Endothelial cell of umbilical vein (primary cell): Measurements from ENCODE around the gene ATXN7L1. TPM values are rescaled to one million over a fixed set of nuclear protein-coding genes. Genes with fewer than 3 reads are reported as not detected.

Experiments used
- BruUV-seq: library from RNA; stranded (reverse); fragments of 400-500 nt; replicated peaks from 2 replicates; lab custom pipeline; 2021; lab: Mats Ljungman, UMichigan
- CTCF ChIA-PET: fragments of 300-600, 350-600 bp; sonication (Branson Sonifier 250); formaldehyde crosslinking; loops from one replicate; lab custom pipeline; 2021; ENCODE audit warnings: antibody characterized with exemption, inconsistent platforms; lab: Charles Lee
- POLR2A ChIA-PET: fragments of 300-600, 350-600 bp; sonication (Branson Sonifier 250); formaldehyde crosslinking; loops from one replicate; lab custom pipeline; 2021; ENCODE audit warnings: antibody characterized with exemption, inconsistent platforms; lab: Charles Lee
- DNase-seq: peaks from one replicate; pipeline ENCODE4 v3.0.0-alpha.2; 2011; ENCODE audit warnings: low read depth, low spot score
- FAIRE-seq: peaks from 2 replicates; lab custom pipeline; 2011; peaks lifted over from hg19 to GRCh38; lab: Jason Lieb, UNC
- H2AFZ ChIP-seq: 2 replicates; pipeline ENCODE4 v1.6.0; 2012; ENCODE audit warnings: low read depth, low read length, control low read depth, inconsistent platforms
- H3K27ac ChIP-seq: 2 replicates; pipeline ENCODE4 v1.5.1; 2011; ENCODE audit warnings: low read depth, mild to moderate bottlenecking, control low read depth, low read length, moderate library complexity; ENCODE audit not compliant: insufficient read depth
- H3K27me3 ChIP-seq, 2 experiments: 2 replicates each; pipeline versions ENCODE4 v1.6.0 to v1.6.1; 2011; ENCODE audit warnings: low read length in 2 of 2, mixed read lengths in 1 of 2; ENCODE audit not compliant: control insufficient read depth in 2 of 2, insufficient read depth in 2 of 2
- H3K36me3 ChIP-seq, 2 experiments: 2 replicates in 1 of 2; 3 replicates in 1 of 2; pipeline ENCODE4 v1.5.1; 2011; ENCODE audit warnings: low read length in 2 of 2, mild to moderate bottlenecking in 1 of 2, moderate library complexity in 1 of 2; ENCODE audit not compliant: control insufficient read depth in 2 of 2, insufficient read depth in 2 of 2; ENCODE audit errors: extremely low read depth in 1 of 2
- H3K4me1 ChIP-seq: 3 replicates; pipeline ENCODE4 v1.5.1; 2011; ENCODE audit warnings: mild to moderate bottlenecking, low read length; ENCODE audit not compliant: control insufficient read depth, insufficient read depth; ENCODE audit errors: extremely low read depth
- H3K4me2 ChIP-seq: 2 replicates; pipeline ENCODE4 v1.6.1; 2011; ENCODE audit warnings: low read length, control low read depth, mixed read lengths; ENCODE audit not compliant: insufficient read depth
- H3K4me3 ChIP-seq, 3 experiments: fragments of 200-600 bp in 1 of 3; sonication (generic), shearing (Covaris generic) in 1 of 3; replicated peaks in 1 of 3; 2 replicates each; pipeline ENCODE4 v1.5.1; 2011 to 2016; ENCODE audit warnings: control low read depth in 3 of 3, low read length in 3 of 3, mild to moderate bottlenecking in 2 of 3, inconsistent platforms in 1 of 3, low read depth in 1 of 3, moderate library complexity in 1 of 3; ENCODE audit not compliant: insufficient read depth in 1 of 3
- H3K79me2 ChIP-seq: 2 replicates; pipeline ENCODE4 v1.6.0; 2012; ENCODE audit warnings: low read length, inconsistent platforms; ENCODE audit not compliant: control insufficient read depth, insufficient read depth
- H3K9ac ChIP-seq: replicated peaks from 2 replicates; pipeline ENCODE3; 2011; ENCODE audit warnings: low read length, control low read depth; ENCODE audit not compliant: insufficient read depth; ENCODE audit errors: extremely low read depth
- H3K9me1 ChIP-seq: replicated peaks from 3 replicates; pipeline ENCODE4 v1.6.0; 2011; ENCODE audit warnings: mild to moderate bottlenecking, low read length; ENCODE audit not compliant: control insufficient read depth, insufficient read depth; ENCODE audit errors: extremely low read depth
- H3K9me3 ChIP-seq: replicated peaks from 2 replicates; pipeline ENCODE4 v1.5.1; 2012; ENCODE audit warnings: low read length, inconsistent platforms; ENCODE audit not compliant: control insufficient read depth, insufficient read depth
- H4K20me1 ChIP-seq: replicated peaks from 2 replicates; pipeline ENCODE3; 2011; ENCODE audit warnings: mild to moderate bottlenecking, low read length; ENCODE audit not compliant: control insufficient read depth, insufficient read depth; ENCODE audit errors: extremely low read depth
- EZH2 ChIP-seq: IDR thresholded peaks from 2 replicates; pipeline ENCODE4 v1.6.1; 2012; ENCODE audit warnings: borderline replicate concordance, low read depth, mild to moderate bottlenecking, moderate library complexity, low read length, inconsistent platforms; ENCODE audit not compliant: severe bottlenecking
- FOS ChIP-seq: IDR thresholded peaks from 2 replicates; pipeline ENCODE4 v1.6.1; 2011; ENCODE audit warnings: mild to moderate bottlenecking, low read length, moderate library complexity, borderline replicate concordance; ENCODE audit not compliant: insufficient read depth
- GATA2 ChIP-seq: IDR thresholded peaks from 2 replicates; pipeline ENCODE4 v1.7.0; 2011; ENCODE audit warnings: low read depth, mild to moderate bottlenecking, moderate library complexity, mixed read lengths, low read length; ENCODE audit not compliant: insufficient read length, insufficient read depth
- JUN ChIP-seq: IDR thresholded peaks from 2 replicates; pipeline ENCODE4 v1.6.1; 2011; ENCODE audit warnings: borderline replicate concordance, low read depth; ENCODE audit not compliant: insufficient read length, insufficient read depth
- MYC ChIP-seq: IDR thresholded peaks from one replicate; pipeline ENCODE4 v1.6.1; 2011; ENCODE audit warnings: mild to moderate bottlenecking, low read depth, low read length
- POLR2A ChIP-seq: IDR thresholded peaks from 2 replicates; pipeline ENCODE4 v1.6.1; 2012; ENCODE audit warnings: low read depth, mild to moderate bottlenecking, control low read depth, low read length
- POLR2AphosphoS5 ChIP-seq: IDR thresholded peaks from 2 replicates; pipeline ENCODE4 v1.6.1; 2012; ENCODE audit warnings: low read depth, mild to moderate bottlenecking, control low read depth, low read length, moderate library complexity; ENCODE audit not compliant: insufficient read depth
- dilution Hi-C: fragments of 300-500 bp; cut with MboI; formaldehyde crosslinking; loops from one replicate; pipeline ENCODE4 v1.15.0; 2019; ENCODE audit warnings: low sequenced_read_pairs; ENCODE audit not compliant: extremely low pct_ligation_motif_present
- intact Hi-C: fragments of 100-400 bp; cut with micrococcal nuclease; formaldehyde crosslinking; loops from one replicate; pipeline ENCODE4 v1.10.0; 2022
- polyA plus RNA-seq, 4 experiments: library from polyadenylated mRNA; depleted of rRNA in 3 of 4; stranded (reverse) in 3 of 4; unstranded in 1 of 4; fragments of >200 nt; gene quantifications; 2 replicates each; pipeline versions ENCODE4 v1.2.1 to v1.2.3, GENCODE V29; 2011 to 2012; ENCODE audit warnings: missing spikeins in 1 of 4
- total RNA-seq: library from RNA; stranded (reverse); gene quantifications from 2 replicates; pipeline ENCODE4 v1.2.3, GENCODE V29; 2021
- TF ChIP-seq, protein P1 (sequence below), 2 donors: IDR thresholded peaks; 1 replicate in 1 of 2; 2 replicates in 1 of 2; pipeline ENCODE4 v1.5.1; 2011; ENCODE audit warnings: low read length in 2 of 2, mild to moderate bottlenecking in 2 of 2, moderate library complexity in 2 of 2, control low read depth in 1 of 2, inconsistent platforms in 1 of 2, low read depth in 1 of 2; ENCODE audit not compliant: insufficient read depth in 1 of 2; ENCODE audit errors: extremely low read depth in 1 of 2
- TF ChIP-seq, protein P2 (sequence below): IDR thresholded peaks from 2 replicates; pipeline ENCODE4 v1.6.1; 2011; ENCODE audit not compliant: insufficient read depth, insufficient read length

The ATXN7L1 gene
- total and polyA plus RNA-seq, 2 donors (not counting 3 experiments of a cell fraction or from before 2014, with no cell fraction given): 4.6 to 15.6 TPM

DNA sequence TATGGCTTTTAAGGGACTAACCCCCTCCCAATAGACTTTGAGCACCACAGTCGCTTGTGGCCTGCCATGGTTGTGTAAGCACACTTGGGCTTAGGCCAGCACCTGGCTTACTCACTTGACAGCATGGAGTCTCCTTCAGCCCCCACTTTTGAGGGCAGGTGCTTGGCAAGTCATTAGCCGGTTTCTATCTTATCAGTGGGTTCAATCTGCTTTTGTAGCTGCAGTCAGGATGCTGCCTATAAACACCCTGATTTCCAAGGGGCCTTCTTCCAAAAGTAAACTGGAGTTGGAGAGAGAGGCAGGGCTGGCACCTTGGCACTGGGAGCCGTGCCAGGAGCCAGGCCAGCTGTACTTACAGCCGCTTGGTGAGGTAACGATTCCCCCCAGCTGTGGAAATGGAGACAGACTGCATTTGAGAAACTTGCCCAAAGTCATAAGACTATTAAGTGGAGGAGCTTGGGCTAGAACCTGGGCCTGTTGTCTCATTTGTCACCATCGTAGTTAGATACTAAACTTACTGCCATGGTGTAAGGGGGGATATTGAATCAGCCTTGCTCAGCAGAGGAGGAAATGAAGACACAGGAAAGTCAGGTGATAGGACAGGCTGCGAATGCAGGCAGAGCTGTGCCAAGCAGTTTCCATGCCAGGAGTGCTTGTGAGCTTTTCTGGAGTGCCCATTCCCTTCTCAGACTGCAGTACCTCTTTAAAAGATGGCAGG is 202.9 kb downstream of the ATXN7L1 start:
- dilution Hi-C loops (no loop called here), intact Hi-C loops (no loop called here)
- no peak overlapping the region for H3K27ac ChIP-seq
- no peaks in the 10 kb centered on the region for H3K36me3 ChIP-seq
- no peak overlapping the region for H2AFZ ChIP-seq
- FAIRE-seq: no peak
- H3K4me2 ChIP-seq: no peak overlapping the region
- H3K9me1 ChIP-seq: no peaks in the 10 kb centered on the region
- peak; percentile 21 for DNase-seq
- CTCF ChIA-PET: interaction anchor here (1.0 to 2.1 kb wide), 5 partner anchors 9 to 30 kb away, joined by 3 to 7 read pairs (median 3); no protein-coding TSS in a partner anchor
- peaks cover 9% of the 10 kb centered on the region for H3K4me1 ChIP-seq
- H4K20me1 ChIP-seq: peaks cover 2% of the 10 kb centered on the region
- no peaks in the 10 kb centered on the region for H3K27me3 ChIP-seq
- no TSS peak for BruUV-seq
- no peak overlapping the region for H3K9ac ChIP-seq
- no peak for TF ChIP-seq POLR2AphosphoS5
- TF ChIP-seq, protein P1, sequence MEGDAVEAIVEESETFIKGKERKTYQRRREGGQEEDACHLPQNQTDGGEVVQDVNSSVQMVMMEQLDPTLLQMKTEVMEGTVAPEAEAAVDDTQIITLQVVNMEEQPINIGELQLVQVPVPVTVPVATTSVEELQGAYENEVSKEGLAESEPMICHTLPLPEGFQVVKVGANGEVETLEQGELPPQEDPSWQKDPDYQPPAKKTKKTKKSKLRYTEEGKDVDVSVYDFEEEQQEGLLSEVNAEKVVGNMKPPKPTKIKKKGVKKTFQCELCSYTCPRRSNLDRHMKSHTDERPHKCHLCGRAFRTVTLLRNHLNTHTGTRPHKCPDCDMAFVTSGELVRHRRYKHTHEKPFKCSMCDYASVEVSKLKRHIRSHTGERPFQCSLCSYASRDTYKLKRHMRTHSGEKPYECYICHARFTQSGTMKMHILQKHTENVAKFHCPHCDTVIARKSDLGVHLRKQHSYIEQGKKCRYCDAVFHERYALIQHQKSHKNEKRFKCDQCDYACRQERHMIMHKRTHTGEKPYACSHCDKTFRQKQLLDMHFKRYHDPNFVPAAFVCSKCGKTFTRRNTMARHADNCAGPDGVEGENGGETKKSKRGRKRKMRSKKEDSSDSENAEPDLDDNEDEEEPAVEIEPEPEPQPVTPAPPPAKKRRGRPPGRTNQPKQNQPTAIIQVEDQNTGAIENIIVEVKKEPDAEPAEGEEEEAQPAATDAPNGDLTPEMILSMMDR (IDR thresholded peaks at IDR 0.05; ENCODE audit: extremely low read depth in 1 of 2, insufficient read depth in 1 of 2, low read depth in 1 of 2, low read length in 2 of 2): no peak
- TF ChIP-seq POLR2A: no peak
- TF ChIP-seq EZH2: no peak
- TF ChIP-seq MYC: no peak
- no peak for TF ChIP-seq JUN
- TF ChIP-seq FOS: no peak
- no peak for TF ChIP-seq GATA2
- TF ChIP-seq, protein P2, sequence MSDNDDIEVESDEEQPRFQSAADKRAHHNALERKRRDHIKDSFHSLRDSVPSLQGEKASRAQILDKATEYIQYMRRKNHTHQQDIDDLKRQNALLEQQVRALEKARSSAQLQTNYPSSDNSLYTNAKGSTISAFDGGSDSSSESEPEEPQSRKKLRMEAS: no peak
- H3K4me3 ChIP-seq: no peak overlapping the region
- H3K9me3 ChIP-seq: no peaks in the 10 kb centered on the region
- H3K79me2 ChIP-seq: no peaks in the 10 kb centered on the region
- POLR2A ChIA-PET: no interaction called here
